HepG2 (cell line): ENCODE measurements around the gene ZNF396. TPM values are rescaled to one million over a fixed set of nuclear protein-coding genes. Genes with fewer than 3 reads are reported as not detected.

Experiments
- EHMT2 ChIP-seq: fragments of 200-600 bp; sonication (generic); IDR thresholded peaks from 2 replicates; pipeline ENCODE4 v1.7.0; 2017; ENCODE audit warnings: antibody characterized with exemption, low read depth, low read length, borderline replicate concordance
- HNRNPLL ChIP-seq: fragments of 200-400 bp; formaldehyde crosslinking; IDR thresholded peaks from 2 replicates; pipeline ENCODE4 v1.6.1; 2017; ENCODE audit warnings: mild to moderate bottlenecking, low read depth, low read length; ENCODE audit not compliant: poor library complexity, severe bottlenecking
- KLF12 ChIP-seq: sonication (generic); formaldehyde crosslinking; IDR thresholded peaks from 2 replicates; pipeline ENCODE4 v1.4.0; 2020; ENCODE audit warnings: missing genetic modification reagents, borderline replicate concordance
- MAFK ChIP-seq, 2 experiments: IDR thresholded peaks in 1 of 2; conservative IDR thresholded peaks in 1 of 2; 2 replicates each; pipeline ENCODE4 v1.6.1; 2011; ENCODE audit warnings: improper control_type of control experiment in 2 of 2, low read length in 2 of 2
- MEIS2 ChIP-seq: sonication (generic); formaldehyde crosslinking; IDR thresholded peaks from 2 replicates; pipeline ENCODE4 v1.9.0; 2021; ENCODE audit warnings: mild to moderate bottlenecking, missing genetic modification reagents
- RFX1 ChIP-seq: fragments of 450-650 bp; IDR thresholded peaks from 2 replicates; pipeline ENCODE4 v1.6.1; 2017
- SIN3A ChIP-seq: IDR thresholded peaks from 2 replicates; pipeline ENCODE4 v1.6.1; 2011; ENCODE audit warnings: low read depth, mild to moderate bottlenecking, control low read depth, low read length, borderline replicate concordance
- SP140L ChIP-seq: sonication (generic); formaldehyde crosslinking; IDR thresholded peaks from 2 replicates; pipeline ENCODE4 v1.4.0; 2020; ENCODE audit warnings: missing genetic modification reagents, borderline replicate concordance
- ZNF264 ChIP-seq: sonication (generic); formaldehyde crosslinking; IDR thresholded peaks from 2 replicates; pipeline ENCODE4 v1.4.0; 2020; ENCODE audit warnings: missing genetic modification reagents
- ZNF562 ChIP-seq: sonication (generic); formaldehyde crosslinking; IDR thresholded peaks from 2 replicates; pipeline ENCODE4 v1.8.0; 2022; ENCODE audit warnings: missing genetic modification reagents, borderline replicate concordance
- ZNF776 ChIP-seq: sonication (generic); formaldehyde crosslinking; IDR thresholded peaks from 2 replicates; pipeline ENCODE4 v1.4.0; 2020; ENCODE audit warnings: mild to moderate bottlenecking, missing genetic modification reagents
- ZNF781 ChIP-seq: sonication (generic); formaldehyde crosslinking; IDR thresholded peaks from 2 replicates; pipeline ENCODE4 v1.5.1; 2020; ENCODE audit warnings: borderline replicate concordance, mild to moderate bottlenecking, missing genetic modification reagents; ENCODE audit errors: not compliant biosample characterization
- ZSCAN22 ChIP-seq: sonication (generic); formaldehyde crosslinking; IDR thresholded peaks from 2 replicates; pipeline ENCODE4 v1.4.0; 2020; ENCODE audit warnings: mild to moderate bottlenecking, missing genetic modification reagents
- polyA plus RNA-seq, 8 experiments: library from polyadenylated mRNA; depleted of rRNA in 3 of 8; stranded (reverse) in 7 of 8; unstranded in 1 of 8; fragments of >200 nt; fragmentation: Illumina TruSeq in 4 of 8; extraction: Trizol in 4 of 8; gene quantifications; 2 replicates each; pipeline versions ENCODE4 v1.2.1 to v1.2.3, GENCODE V29; 2011 to 2016; ENCODE audit warnings: low read depth in 4 of 8, missing spikeins in 1 of 8, mixed read lengths in 1 of 8; ENCODE audit not compliant: insufficient read depth in 1 of 8
- total RNA-seq, 5 experiments: library from RNA; depleted of rRNA; stranded (reverse); fragments of >200 nt; fragmentation: Illumina TruSeq; extraction: Trizol; gene quantifications; 2 replicates each; pipeline ENCODE4 v1.2.3, GENCODE V29; 2016; ENCODE audit warnings: low read depth in 1 of 5
- TF ChIP-seq, protein P1 (sequence below): IDR thresholded peaks from 2 replicates; pipeline ENCODE4 v1.6.1; 2012; ENCODE audit warnings: low read length, improper control_type of control experiment
- TF ChIP-seq, protein P2 (sequence below): sonication (generic); formaldehyde crosslinking; IDR thresholded peaks from 2 replicates; pipeline ENCODE4 v1.4.0; 2020; ENCODE audit warnings: low read depth, mild to moderate bottlenecking, missing genetic modification reagents
- TF ChIP-seq, protein P3 (sequence below): IDR thresholded peaks from 2 replicates; pipeline ENCODE4 v1.4.0; 2020; ENCODE audit warnings: mild to moderate bottlenecking, missing genetic modification reagents
- TF ChIP-seq, protein P4 (sequence below): sonication (generic); formaldehyde crosslinking; IDR thresholded peaks from 2 replicates; pipeline ENCODE4 v1.4.0; 2020; ENCODE audit warnings: missing genetic modification reagents, mild to moderate bottlenecking, borderline replicate concordance

Gene ZNF396
- total and polyA plus RNA-seq, 2 of the 13 experiments (the other 11 are each of a cell fraction or from before 2014, with no cell fraction given): 0.25 to 0.75 TPM

DNA sequence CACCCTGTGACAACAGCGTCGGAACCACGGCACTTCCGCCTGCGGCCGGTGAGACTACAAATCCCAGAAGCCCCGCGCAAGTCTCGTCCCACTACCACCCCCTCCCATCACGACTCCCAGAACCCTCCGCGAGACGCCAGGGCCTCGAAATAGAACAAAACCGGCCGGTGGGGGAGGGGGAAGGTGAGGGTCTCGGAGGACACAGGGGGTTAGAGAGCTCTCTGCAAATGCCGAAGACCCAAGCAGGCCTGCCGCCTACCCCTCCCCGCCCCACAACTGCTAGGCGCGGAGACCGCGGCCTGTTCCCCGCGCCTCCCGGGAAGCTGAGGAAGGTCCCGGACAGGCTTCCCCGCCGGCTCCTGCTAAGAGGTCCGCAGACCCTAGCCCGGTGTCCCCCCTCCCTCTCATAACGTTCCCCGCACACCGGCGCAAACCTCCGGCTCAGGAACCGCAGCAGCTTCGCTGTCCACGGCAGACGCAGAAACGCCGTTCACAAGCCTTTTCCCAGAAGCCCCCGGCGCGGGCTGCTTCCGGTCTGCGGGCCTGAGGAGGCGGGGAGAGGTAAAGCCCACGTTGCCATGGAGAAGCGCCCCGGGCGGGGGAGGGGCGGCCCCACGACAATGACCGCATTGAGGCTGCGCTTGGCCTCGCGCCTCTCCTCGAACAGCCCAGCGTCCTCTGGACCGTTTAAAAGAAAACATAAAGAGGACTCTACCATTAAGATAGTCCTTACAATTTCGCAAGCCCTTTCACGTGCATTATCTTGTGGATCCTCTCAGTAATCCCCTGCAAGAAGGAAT lies 33.0 kb downstream of the ZNF396 start, which contains the start of gene ZNF24 (continued):
- TF ChIP-seq, protein P1, sequence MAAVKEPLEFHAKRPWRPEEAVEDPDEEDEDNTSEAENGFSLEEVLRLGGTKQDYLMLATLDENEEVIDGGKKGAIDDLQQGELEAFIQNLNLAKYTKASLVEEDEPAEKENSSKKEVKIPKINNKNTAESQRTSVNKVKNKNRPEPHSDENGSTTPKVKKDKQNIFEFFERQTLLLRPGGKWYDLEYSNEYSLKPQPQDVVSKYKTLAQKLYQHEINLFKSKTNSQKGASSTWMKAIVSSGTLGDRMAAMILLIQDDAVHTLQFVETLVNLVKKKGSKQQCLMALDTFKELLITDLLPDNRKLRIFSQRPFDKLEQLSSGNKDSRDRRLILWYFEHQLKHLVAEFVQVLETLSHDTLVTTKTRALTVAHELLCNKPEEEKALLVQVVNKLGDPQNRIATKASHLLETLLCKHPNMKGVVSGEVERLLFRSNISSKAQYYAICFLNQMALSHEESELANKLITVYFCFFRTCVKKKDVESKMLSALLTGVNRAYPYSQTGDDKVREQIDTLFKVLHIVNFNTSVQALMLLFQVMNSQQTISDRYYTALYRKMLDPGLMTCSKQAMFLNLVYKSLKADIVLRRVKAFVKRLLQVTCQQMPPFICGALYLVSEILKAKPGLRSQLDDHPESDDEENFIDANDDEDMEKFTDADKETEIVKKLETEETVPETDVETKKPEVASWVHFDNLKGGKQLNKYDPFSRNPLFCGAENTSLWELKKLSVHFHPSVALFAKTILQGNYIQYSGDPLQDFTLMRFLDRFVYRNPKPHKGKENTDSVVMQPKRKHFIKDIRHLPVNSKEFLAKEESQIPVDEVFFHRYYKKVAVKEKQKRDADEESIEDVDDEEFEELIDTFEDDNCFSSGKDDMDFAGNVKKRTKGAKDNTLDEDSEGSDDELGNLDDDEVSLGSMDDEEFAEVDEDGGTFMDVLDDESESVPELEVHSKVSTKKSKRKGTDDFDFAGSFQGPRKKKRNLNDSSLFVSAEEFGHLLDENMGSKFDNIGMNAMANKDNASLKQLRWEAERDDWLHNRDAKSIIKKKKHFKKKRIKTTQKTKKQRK: no peak
- peak; percentile 89 for TF ChIP-seq RFX1
- peak; percentile 51; the same call in 1 of the 2 replicates for TF ChIP-seq ZSCAN22
- TF ChIP-seq, protein P2, sequence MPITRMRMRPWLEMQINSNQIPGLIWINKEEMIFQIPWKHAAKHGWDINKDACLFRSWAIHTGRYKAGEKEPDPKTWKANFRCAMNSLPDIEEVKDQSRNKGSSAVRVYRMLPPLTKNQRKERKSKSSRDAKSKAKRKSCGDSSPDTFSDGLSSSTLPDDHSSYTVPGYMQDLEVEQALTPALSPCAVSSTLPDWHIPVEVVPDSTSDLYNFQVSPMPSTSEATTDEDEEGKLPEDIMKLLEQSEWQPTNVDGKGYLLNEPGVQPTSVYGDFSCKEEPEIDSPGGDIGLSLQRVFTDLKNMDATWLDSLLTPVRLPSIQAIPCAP: no peak
- TF ChIP-seq, protein P3, sequence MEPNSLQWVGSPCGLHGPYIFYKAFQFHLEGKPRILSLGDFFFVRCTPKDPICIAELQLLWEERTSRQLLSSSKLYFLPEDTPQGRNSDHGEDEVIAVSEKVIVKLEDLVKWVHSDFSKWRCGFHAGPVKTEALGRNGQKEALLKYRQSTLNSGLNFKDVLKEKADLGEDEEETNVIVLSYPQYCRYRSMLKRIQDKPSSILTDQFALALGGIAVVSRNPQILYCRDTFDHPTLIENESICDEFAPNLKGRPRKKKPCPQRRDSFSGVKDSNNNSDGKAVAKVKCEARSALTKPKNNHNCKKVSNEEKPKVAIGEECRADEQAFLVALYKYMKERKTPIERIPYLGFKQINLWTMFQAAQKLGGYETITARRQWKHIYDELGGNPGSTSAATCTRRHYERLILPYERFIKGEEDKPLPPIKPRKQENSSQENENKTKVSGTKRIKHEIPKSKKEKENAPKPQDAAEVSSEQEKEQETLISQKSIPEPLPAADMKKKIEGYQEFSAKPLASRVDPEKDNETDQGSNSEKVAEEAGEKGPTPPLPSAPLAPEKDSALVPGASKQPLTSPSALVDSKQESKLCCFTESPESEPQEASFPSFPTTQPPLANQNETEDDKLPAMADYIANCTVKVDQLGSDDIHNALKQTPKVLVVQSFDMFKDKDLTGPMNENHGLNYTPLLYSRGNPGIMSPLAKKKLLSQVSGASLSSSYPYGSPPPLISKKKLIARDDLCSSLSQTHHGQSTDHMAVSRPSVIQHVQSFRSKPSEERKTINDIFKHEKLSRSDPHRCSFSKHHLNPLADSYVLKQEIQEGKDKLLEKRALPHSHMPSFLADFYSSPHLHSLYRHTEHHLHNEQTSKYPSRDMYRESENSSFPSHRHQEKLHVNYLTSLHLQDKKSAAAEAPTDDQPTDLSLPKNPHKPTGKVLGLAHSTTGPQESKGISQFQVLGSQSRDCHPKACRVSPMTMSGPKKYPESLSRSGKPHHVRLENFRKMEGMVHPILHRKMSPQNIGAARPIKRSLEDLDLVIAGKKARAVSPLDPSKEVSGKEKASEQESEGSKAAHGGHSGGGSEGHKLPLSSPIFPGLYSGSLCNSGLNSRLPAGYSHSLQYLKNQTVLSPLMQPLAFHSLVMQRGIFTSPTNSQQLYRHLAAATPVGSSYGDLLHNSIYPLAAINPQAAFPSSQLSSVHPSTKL (CRISPR knock-in tag): peak; percentile 48; the same call in 1 of the 2 replicates
- peak; percentile 48 for TF ChIP-seq HNRNPLL
- TF ChIP-seq MAFK (conservative IDR thresholded peaks at IDR 0.05 in 1 of 2, IDR thresholded peaks at IDR 0.05 in 1 of 2; ENCODE audit: low read length in 2 of 2): no peak
- TF ChIP-seq SIN3A: peak; percentile 73; the same call in 1 of the 2 replicates
- TF ChIP-seq, protein P4, sequence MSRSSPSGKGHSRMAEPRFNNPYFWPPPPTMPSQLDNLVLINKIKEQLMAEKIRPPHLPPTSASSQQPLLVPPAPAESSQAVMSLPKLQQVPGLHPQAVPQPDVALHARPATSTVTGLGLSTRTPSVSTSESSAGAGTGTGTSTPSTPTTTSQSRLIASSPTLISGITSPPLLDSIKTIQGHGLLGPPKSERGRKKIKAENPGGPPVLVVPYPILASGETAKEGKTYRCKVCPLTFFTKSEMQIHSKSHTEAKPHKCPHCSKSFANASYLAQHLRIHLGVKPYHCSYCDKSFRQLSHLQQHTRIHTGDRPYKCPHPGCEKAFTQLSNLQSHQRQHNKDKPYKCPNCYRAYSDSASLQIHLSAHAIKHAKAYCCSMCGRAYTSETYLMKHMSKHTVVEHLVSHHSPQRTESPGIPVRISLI (CRISPR knock-in tag): peak; percentile 21; the same call in 1 of the 2 replicates
- no peak for TF ChIP-seq SP140L (CRISPR knock-in tag)
- TF ChIP-seq EHMT2: no peak
- peak; percentile 81; the same call in 1 of the 2 replicates for TF ChIP-seq ZNF776
- TF ChIP-seq ZNF562 (CRISPR knock-in tag): no peak
- 0 out of 2 replicates have a peak, but pooled peaks have one; percentile 81 for TF ChIP-seq ZNF264 (CRISPR knock-in tag)
- peak; percentile 44; the same call in 1 of the 2 replicates for TF ChIP-seq MEIS2 (CRISPR knock-in tag)
- 0 out of 2 replicates have a peak, but pooled peaks have one; percentile 22 for TF ChIP-seq KLF12 (CRISPR knock-in tag)
- TF ChIP-seq ZNF781 (CRISPR knock-in tag): peak; percentile 84
